GM19193 (cell line): ENCODE results near the gene HK1.

Experiments used
- POLR2A ChIP-seq: IDR thresholded peaks from 4 replicates; pipeline ENCODE4 v1.6.1; 2011; ENCODE audit not compliant: insufficient read depth, insufficient read length; ENCODE audit errors: extremely low read depth

Gene HK1

GRCh38 chr10:69409176-69409495 lies 130.8 kb downstream of the HK1 start:
- TF ChIP-seq POLR2A, result no peak

- no peak for TF ChIP-seq POLR2A
Observed at GRCh38 chr10:69409968-69410367, 131.7 kb downstream of the HK1 start.

GRCh38 chr10:69410487-69410886 lies 132.2 kb downstream of the HK1 start:
- TF ChIP-seq POLR2A, result no peak

- no peak for TF ChIP-seq POLR2A
Observed at GRCh38 chr10:69411476-69411875, 133.2 kb downstream of the HK1 start.

- TF ChIP-seq POLR2A, result no peak
Observed at GRCh38 chr10:69412232-69412790, 134.0 kb downstream of the HK1 start.

DNA sequence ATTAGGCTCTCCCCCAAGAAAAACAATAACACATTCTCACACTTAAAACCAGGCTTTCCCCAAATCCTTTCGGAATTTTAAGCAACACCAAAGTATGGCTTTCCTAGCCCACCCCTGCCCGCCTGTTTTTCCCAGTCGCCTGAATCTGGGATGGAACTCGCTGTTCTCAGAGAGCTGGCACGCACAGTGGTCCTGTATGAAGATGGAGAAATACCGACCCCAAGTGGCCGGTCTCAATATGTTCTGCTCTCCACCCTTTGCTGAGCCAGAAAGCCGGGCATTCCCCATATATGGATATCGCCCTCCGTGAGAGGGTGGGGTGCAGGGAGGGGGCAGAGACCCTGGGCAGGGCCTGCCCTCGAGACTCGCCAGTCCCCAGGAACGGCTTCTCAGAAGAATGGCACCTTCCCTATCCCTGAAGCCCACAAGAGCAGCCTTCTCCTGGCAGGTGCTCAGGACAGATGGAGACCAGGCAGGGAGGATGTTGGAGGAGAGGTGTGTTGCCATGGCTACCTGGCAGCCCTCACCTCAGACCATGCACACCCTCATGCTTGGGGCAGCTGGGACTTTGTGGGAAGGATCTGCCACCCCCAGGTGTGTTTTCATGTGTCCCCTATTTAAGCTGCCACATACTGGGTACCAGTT lies 135.0 kb downstream of the HK1 start:
- TF ChIP-seq POLR2A, result no peak

- no peak for TF ChIP-seq POLR2A
Observed at GRCh38 chr10:69414036-69415018, 136.0 kb downstream of the HK1 start.

GRCh38 chr10:69415049-69415448 lies 136.8 kb downstream of the HK1 start:
- no peak for TF ChIP-seq POLR2A

GRCh38 chr10:69415951-69416350 lies 137.7 kb downstream of the HK1 start:
- TF ChIP-seq POLR2A, result no peak

- no peak for TF ChIP-seq POLR2A
Observed at GRCh38 chr10:69416695-69417094, 138.4 kb downstream of the HK1 start, which contains the start of gene TACR2. TACR2 (minus strand) TSS chr10:69416918; CDS start chr10:69416323, 595 bp downstream.

DNA sequence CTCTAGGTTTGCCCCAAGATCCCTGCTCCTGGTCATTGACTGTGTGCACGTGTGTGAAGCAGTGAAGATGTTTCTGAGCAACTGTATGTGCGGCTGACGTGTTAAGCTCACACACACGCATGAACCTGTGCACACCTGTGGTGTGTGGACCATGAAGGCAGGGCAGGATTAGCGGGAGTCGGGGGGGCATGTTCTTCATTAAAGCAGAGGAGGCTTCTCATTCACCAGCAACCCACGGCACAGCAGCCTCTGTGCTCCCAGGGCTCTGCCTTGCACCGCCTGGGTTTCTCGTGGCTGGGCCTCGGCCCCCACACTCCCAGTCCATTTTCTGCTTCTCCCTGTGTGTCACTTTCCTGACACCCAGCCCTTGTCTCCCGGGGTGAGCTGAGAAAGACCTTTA lies 139.2 kb downstream of the HK1 start:
- no peak for TF ChIP-seq POLR2A

GRCh38 chr10:69418052-69418752 lies 139.9 kb downstream of the HK1 start:
- no peak for TF ChIP-seq POLR2A

- TF ChIP-seq POLR2A, result no peak
Observed at GRCh38 chr10:69419096-69419743, 140.9 kb downstream of the HK1 start.

- TF ChIP-seq POLR2A, result no peak
Observed at GRCh38 chr10:69419744-69420126, 141.4 kb downstream of the HK1 start.
